Measurements from ENCODE around the gene PTPRR. TPM values are rescaled to one million over a fixed set of nuclear protein-coding genes. Genes with fewer than 3 reads are reported as not detected.

PTPRR gene
- total RNA-seq, 2 experiments from 2014 or later: not detected

DNA sequence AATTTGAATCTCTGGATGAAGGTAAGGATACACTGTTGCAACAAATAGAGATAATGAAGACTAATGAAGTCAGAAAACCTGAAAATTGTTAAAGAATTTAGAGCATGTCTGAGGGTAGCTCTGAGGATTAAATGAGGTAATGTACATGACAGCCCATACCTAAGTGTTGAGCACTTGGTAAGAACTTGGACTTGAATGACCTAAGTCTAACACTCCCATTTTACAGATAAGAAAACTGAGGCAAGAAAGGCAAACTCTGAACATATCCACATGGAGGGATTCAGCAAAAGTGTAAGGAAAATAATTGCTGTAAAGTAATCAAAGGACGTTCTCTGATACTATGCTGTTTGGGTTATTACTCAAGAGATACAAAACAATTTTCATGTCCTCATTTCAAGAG lies 312.4 kb downstream of the PTPRR start:
- no TSS peak for BruUV-seq (replicated peaks)
- H3K36me3 ChIP-seq (ENCODE audit: insufficient read depth, low read length): no peaks in the 10 kb centered on the region
- no peaks in the 10 kb centered on the region for H3K79me2 ChIP-seq (ENCODE audit: insufficient read depth, low read depth, low read length)
- H3K4me1 ChIP-seq (ENCODE audit: insufficient read depth, low read length, poor library complexity, severe bottlenecking): no peaks in the 10 kb centered on the region
- H2AFZ ChIP-seq (ENCODE audit: low read length): no peak overlapping the region
- no peaks in the 10 kb centered on the region for H3K9me3 ChIP-seq (ENCODE audit: low read length)
- no peak for DNase-seq (ENCODE audit: low spot score)
- POLR2A ChIA-PET: interaction anchor here (0.6 kb wide), 2 partner anchors 18 to 97 kb away, joined by 5 to 6 read pairs; no protein-coding TSS in a partner anchor
- intact Hi-C loops (cut with micrococcal nuclease; ENCODE audit: unreplicated experiment): no loop called here
- TF ChIP-seq, protein P1, sequence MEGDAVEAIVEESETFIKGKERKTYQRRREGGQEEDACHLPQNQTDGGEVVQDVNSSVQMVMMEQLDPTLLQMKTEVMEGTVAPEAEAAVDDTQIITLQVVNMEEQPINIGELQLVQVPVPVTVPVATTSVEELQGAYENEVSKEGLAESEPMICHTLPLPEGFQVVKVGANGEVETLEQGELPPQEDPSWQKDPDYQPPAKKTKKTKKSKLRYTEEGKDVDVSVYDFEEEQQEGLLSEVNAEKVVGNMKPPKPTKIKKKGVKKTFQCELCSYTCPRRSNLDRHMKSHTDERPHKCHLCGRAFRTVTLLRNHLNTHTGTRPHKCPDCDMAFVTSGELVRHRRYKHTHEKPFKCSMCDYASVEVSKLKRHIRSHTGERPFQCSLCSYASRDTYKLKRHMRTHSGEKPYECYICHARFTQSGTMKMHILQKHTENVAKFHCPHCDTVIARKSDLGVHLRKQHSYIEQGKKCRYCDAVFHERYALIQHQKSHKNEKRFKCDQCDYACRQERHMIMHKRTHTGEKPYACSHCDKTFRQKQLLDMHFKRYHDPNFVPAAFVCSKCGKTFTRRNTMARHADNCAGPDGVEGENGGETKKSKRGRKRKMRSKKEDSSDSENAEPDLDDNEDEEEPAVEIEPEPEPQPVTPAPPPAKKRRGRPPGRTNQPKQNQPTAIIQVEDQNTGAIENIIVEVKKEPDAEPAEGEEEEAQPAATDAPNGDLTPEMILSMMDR (conservative IDR thresholded peaks at IDR 0.05; ENCODE audit: low read length): no peak
- no peak for TF ChIP-seq EZH2phosphoT487 (IDR thresholded peaks at IDR 0.05; ENCODE audit: borderline replicate concordance, low read depth, low read length)
- no peaks in the 10 kb centered on the region for H3K9me2 ChIP-seq (ENCODE audit: insufficient read depth, low read length)
- no peak overlapping the region for H3K4me3 ChIP-seq (ENCODE audit: low read depth, low read length, poor library complexity, severe bottlenecking)
- no peaks in the 10 kb centered on the region for H4K20me1 ChIP-seq (ENCODE audit: insufficient read depth, low read length)
- no peak overlapping the region for H3K4me2 ChIP-seq (ENCODE audit: low read length)
- CTCF ChIA-PET (ENCODE audit: unreplicated experiment): no interaction called here
- no peak overlapping the region for H3K27ac ChIP-seq (ENCODE audit: low read depth, low read length, poor library complexity, severe bottlenecking)

DNA sequence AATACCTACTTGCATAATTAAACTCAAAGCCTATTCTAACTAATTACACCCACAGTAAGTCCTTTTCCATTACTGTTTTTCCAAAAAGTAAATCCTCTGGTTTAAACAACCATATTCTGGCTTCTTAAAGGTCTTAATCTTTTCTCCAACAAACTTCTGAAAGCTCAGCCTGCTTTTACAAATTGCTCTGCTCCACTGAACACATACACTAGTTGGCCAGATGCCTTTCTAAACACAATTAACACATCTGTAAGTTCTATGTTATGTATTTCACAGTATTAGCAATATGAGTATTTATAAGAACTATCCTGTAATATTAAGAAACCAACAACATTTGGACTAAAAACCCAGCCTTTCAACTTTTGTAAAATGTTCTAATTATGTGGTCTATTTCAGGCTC lies 313.4 kb downstream of the PTPRR start:
- TF ChIP-seq, protein P1 (conservative IDR thresholded peaks at IDR 0.05; ENCODE audit: low read length): no peak
- no peak for TF ChIP-seq EZH2phosphoT487 (IDR thresholded peaks at IDR 0.05; ENCODE audit: borderline replicate concordance, low read depth, low read length)
- Histone ChIP-seq H3K9me3 (ENCODE audit: low read length) (no peaks in the 10 kb centered on the region), H3K4me2 (ENCODE audit: low read length) (no peak overlapping the region), H3K79me2 (ENCODE audit: insufficient read depth, low read depth, low read length) (no peaks in the 10 kb centered on the region), H3K4me1 (ENCODE audit: insufficient read depth, low read length, poor library complexity, severe bottlenecking) (no peaks in the 10 kb centered on the region), H2AFZ (ENCODE audit: low read length) (no peak overlapping the region), H3K9me2 (ENCODE audit: insufficient read depth, low read length) (no peaks in the 10 kb centered on the region), H4K20me1 (ENCODE audit: insufficient read depth, low read length) (no peaks in the 10 kb centered on the region), H3K36me3 (ENCODE audit: insufficient read depth, low read length) (no peaks in the 10 kb centered on the region), H3K27ac (ENCODE audit: low read depth, low read length, poor library complexity, severe bottlenecking) (no peak overlapping the region), H3K4me3 (ENCODE audit: low read depth, low read length, poor library complexity, severe bottlenecking) (no peak overlapping the region)
- POLR2A ChIA-PET: no interaction called here
- intact Hi-C loops (cut with micrococcal nuclease; ENCODE audit: unreplicated experiment): no loop called here
- no TSS peak for BruUV-seq (replicated peaks)
- CTCF ChIA-PET (ENCODE audit: unreplicated experiment): no interaction called here
- DNase-seq (ENCODE audit: low spot score): no peak

- TF ChIP-seq, protein P1 (conservative IDR thresholded peaks at IDR 0.05; ENCODE audit: low read length): no peak
- no peak for TF ChIP-seq EZH2phosphoT487 (IDR thresholded peaks at IDR 0.05; ENCODE audit: borderline replicate concordance, low read depth, low read length)
Measured at GRCh38 chr12:70605976-70606375, 314.6 kb downstream of the PTPRR start.

More at GRCh38 chr12:70605976-70606375, 314.6 kb downstream of the PTPRR start:
- no TSS peak for BruUV-seq (replicated peaks)
- Histone ChIP-seq H3K27ac (ENCODE audit: low read depth, low read length, poor library complexity, severe bottlenecking) (no peak overlapping the region), H3K36me3 (ENCODE audit: insufficient read depth, low read length) (no peaks in the 10 kb centered on the region), H3K4me2 (ENCODE audit: low read length) (no peak overlapping the region), H3K79me2 (ENCODE audit: insufficient read depth, low read depth, low read length) (no peaks in the 10 kb centered on the region), H3K4me3 (ENCODE audit: low read depth, low read length, poor library complexity, severe bottlenecking) (no peak overlapping the region), H3K9me3 (ENCODE audit: low read length) (no peaks in the 10 kb centered on the region), H3K4me1 (ENCODE audit: insufficient read depth, low read length, poor library complexity, severe bottlenecking) (no peaks in the 10 kb centered on the region), H2AFZ (ENCODE audit: low read length) (no peak overlapping the region), H3K9me2 (ENCODE audit: insufficient read depth, low read length) (no peaks in the 10 kb centered on the region), H4K20me1 (ENCODE audit: insufficient read depth, low read length) (no peaks in the 10 kb centered on the region)
- POLR2A ChIA-PET: no interaction called here
- DNase-seq (ENCODE audit: low spot score): no peak
- intact Hi-C loops (cut with micrococcal nuclease; ENCODE audit: unreplicated experiment): no loop called here
- CTCF ChIA-PET (ENCODE audit: unreplicated experiment): no interaction called here
